HG02759 (cell line): ENCODE measurements around the gene TARBP1.
"Not testable (repeated sequence)": the region's sequence is repeated elsewhere in the genome, so short reads cannot be mapped to it uniquely, and the experiment has no call there.

Source experiments
- ATAC-seq: cut with Tn5 transposase; IDR thresholded peaks from one replicate; pipeline ENCODE4 v1.9.1; 2021; ENCODE audit warnings: mild to moderate bottlenecking, moderate library complexity; ENCODE audit not compliant: unreplicated experiment

TARBP1 gene, protein sequence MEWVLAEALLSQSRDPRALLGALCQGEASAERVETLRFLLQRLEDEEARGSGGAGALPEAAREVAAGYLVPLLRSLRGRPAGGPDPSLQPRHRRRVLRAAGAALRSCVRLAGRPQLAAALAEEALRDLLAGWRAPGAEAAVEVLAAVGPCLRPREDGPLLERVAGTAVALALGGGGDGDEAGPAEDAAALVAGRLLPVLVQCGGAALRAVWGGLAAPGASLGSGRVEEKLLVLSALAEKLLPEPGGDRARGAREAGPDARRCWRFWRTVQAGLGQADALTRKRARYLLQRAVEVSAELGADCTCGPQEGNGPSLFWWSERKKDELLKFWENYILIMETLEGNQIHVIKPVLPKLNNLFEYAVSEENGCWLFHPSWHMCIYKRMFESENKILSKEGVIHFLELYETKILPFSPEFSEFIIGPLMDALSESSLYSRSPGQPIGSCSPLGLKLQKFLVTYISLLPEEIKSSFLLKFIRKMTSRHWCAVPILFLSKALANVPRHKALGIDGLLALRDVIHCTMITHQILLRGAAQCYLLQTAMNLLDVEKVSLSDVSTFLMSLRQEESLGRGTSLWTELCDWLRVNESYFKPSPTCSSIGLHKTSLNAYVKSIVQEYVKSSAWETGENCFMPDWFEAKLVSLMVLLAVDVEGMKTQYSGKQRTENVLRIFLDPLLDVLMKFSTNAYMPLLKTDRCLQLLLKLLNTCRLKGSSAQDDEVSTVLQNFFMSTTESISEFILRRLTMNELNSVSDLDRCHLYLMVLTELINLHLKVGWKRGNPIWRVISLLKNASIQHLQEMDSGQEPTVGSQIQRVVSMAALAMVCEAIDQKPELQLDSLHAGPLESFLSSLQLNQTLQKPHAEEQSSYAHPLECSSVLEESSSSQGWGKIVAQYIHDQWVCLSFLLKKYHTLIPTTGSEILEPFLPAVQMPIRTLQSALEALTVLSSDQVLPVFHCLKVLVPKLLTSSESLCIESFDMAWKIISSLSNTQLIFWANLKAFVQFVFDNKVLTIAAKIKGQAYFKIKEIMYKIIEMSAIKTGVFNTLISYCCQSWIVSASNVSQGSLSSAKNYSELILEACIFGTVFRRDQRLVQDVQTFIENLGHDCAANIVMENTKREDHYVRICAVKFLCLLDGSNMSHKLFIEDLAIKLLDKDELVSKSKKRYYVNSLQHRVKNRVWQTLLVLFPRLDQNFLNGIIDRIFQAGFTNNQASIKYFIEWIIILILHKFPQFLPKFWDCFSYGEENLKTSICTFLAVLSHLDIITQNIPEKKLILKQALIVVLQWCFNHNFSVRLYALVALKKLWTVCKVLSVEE (N-terminal part only)

DNA sequence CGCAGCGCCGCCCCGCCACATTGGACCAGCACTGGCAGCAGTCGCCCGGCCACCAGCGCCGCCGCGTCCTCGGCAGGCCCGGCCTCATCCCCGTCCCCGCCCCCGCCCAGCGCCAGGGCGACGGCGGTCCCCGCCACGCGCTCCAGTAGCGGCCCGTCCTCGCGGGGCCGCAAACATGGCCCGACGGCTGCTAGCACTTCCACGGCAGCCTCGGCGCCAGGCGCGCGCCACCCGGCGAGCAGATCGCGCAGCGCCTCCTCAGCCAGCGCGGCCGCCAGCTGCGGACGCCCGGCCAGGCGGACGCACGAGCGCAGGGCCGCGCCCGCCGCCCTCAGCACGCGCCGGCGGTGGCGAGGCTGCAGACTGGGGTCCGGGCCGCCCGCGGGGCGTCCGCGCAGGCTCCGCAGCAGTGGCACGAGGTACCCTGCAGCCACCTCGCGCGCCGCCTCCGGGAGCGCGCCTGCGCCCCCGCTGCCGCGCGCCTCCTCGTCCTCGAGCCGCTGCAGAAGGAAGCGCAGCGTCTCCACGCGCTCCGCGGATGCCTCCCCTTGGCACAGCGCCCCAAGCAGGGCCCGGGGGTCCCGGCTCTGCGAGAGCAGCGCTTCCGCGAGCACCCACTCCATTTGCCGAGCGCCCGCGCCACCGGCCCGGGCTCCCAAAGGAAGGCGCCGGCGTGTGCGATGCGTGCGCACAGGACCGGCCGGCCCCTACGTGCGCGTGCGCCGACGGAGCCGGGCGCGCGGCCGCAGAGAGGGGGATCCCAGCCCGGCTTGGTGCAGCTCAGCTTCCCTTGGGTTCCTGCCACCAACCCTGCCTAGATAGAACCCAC lies at the start of gene TARBP1:
TARBP1 (minus strand) TSS at position 699 of the 829 bp plus-strand sequence; CDS start at position 623, 76 bp downstream.
- peak; percentile 76 for ATAC-seq

DNA sequence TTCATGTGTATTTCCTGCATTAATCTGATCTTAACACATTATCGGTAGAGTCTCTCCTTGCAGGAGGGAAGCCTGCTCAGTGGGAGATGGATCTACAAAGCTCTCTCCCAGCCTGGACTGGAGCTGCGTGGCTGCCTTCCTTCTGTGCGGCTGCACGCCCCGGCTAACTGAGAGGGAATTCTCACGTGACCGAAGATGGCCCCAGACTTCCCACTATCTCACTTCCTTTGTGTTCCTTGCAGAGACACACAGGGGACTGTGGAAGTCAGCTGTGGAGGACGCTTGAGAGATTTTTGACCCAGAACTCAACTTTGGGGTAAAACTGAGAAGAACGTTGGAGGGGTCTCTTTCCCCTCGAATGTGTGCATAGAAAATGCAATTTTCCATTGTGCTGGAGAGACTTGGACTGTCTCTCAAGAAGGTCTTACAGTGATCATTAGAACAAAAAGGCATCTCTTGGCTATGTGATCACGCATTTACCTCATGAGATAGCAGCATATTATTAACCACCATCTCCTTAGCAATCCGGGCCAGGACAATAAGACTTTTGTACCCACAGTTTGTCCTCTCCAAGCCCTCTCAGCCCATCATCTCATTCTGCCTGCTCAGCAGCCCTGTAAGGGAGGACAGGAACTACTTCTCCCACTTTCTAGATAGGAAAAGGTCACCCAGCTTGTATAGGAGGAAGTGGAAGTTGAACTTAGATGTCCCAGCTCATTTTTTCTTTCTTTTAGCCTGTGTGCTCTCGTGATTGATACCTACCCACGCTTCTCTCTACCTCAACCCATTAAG lies 49.3 kb upstream of the TARBP1 start:
- ATAC-seq, result no peak

DNA sequence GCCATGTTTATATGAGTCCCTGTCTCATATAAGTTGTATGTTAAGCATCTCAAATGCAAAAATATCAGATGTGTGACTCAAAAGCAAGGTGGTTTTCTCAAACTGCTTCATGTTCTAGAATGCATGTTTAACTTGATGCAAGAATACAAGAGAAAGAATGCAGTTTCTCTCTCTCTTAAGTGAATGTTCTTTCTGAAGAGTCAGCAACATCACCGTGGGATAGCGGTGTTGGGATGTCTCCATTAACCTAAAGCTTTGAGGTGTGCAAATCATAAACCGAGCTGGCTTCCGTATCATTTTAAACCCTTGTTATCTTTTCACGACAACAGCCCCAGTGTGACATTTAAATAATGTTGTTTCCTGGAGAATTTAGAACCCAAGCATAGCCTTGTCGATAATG lies 48.4 kb upstream of the TARBP1 start:
- no peak for ATAC-seq

DNA sequence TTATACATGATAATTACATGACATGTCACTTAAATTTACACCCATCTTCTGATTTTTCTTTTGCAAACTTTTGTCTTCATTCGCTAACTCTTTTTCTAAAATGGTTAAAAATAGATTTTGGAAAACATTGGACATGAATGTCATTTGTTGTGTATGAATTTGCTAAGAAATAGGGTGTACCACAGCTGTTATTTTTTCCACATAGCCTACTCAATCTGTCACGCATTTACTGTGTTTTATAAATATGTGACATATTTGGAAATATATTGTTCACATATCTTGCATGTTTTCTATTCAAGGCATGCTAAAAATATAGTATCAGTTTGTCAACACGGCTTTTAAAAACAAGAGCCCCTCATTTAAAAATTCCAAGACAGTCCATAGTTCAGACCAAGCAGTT lies 47.9 kb upstream of the TARBP1 start:
- no peak for ATAC-seq

DNA sequence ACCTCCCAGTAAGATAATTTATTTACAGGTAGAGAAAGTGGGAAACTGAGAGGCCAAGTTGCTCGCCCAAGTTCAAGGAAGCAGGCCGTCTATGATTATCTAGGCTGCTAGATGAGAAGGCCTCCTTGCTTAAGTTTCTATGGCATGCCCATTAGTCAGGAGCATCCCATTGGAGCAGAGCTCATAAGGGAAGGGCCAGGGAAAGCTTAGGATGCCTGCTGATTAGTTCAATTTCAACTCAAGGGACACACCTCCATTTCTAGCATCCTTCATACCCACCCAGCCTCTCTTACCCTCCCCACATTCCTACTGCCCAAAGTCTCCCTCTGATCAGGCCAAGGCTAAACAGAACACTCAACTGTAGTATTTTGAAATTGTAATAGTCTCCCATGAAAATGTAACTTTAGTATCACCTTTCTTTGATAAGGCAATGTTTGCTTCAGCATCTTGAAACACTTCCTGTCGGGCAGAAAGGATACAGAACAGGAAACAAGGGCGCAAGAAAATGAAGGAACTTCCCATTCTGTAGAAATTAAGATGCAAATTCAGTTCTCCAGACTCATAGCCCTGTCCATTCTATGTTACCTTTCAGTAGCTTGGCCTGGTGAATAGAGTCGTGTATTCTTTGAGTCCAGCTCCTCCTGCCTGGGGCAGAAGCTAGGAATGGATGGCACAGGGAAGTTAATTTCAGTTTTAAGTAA lies 46.3 kb upstream of the TARBP1 start:
- no peak for ATAC-seq

DNA sequence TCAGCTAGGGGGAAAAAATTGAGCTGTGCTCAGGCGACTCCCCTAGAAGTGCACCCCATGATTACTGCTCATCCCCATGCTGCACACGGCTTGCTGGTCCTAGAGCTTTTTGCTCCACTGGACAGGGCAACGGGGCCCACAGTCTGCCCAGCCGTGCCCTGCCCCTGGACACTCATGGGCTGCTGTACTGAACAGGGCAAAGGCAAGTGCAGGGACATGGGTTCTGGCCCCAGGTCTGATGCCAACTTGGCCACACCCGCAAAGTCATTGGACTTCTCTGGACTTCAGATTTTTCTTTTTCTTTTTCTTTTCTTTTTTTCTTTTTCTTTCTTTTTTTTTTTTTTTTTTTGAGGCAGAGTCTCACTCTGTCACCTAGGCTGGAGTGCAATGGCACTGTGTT lies 42.9 kb upstream of the TARBP1 start:
- ATAC-seq, result no peak

DNA sequence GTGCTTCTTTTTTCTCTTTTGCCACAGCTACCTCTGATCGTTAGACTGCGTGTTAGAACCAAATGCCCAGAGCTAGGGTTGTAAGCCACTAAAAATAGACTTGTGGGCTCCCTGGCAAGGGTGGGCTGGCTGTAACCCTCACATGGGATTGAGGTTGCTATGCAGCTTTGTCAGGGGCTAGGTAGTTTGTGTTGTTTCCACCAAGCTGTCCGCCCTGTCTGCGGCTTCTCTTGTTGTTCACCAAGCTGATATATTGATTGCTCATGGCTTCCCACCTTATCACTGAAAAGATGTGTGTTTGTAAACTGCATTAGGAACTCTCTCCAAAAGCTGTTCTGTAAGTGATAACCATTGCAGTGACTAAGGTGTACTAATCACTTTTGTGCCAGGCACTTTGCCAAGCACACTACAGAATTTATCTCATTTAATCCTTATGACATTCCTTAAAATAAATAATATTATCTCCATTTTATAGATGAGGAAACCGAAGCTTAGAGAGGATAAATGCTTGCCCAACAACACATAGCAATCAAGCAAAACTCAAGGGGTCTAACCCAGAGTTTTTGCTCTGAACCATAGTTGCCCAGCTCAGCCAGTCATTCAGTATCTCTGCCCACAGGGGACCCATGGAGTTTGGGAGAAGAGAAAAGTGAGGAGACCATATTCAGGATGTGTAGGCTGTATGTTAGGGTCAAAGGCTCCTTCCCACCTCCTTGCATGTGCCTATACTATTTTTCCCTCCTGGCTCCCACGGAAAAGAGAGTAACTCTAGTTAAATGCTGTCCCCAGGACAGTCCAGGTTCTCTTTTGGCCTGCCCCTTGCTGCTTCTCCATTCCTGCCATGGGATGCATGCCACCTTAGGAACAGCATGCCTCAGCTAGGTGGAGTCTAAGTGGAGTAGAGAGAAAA lies 42.2 kb upstream of the TARBP1 start:
- no peak for ATAC-seq

DNA sequence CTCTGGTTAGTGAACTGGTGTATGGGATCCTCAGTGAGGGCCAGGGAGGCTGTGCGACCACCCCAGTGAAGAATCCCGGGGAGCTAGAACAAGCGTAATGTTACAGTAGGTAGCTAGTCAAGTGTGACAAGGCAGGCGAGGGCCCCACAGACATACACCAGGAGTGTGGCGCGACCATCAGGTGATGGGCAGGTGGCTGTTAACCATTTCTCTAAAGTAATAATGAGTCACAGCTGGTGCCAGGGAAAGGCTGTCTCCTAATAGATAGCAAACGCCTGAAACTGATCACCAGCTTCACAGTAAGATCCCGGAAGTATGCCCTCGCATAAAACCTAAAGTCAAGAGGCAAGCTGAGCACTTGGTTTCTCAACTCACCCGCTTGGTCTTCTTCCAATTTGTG lies 40.5 kb upstream of the TARBP1 start:
- ATAC-seq, result no peak

DNA sequence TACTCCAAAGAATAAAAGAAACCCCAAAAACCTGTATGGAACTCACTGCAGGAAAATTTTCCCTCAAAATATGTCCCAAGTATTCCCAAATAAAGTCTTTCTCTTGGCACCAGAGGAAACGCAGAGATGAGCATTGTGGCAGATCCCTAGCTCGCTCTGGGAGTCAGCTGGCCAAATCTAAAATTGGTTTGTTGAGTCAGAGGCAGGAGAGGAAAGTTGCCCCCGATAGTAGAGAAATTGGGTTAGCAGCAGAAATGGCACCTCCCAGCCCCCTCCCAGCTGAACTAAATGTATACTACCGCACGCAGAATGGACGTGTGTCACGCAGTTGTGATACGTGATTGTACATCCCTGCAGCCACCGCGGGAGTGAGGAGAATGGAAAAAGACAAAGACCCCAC lies 39.9 kb upstream of the TARBP1 start:
- ATAC-seq, result no peak

DNA sequence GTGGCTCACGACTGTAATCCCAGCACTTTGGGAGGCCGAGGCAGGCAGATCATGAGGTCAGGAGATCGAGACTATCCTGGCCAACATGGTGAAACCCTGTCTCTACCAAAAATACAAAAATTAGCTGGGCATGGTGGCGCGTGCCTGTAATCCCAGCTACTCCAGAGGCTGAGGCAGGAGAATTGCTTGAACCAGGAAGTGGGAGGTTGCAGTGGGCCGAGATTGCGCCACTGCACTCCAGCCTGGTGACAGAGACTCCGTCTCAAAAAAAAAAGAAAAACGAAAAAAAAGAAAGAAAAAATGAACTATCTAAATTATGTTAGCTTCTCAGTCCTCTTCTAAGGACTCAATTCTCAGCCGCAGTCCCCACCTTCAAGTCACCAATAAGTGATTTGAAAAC lies 39.1 kb upstream of the TARBP1 start:
- not testable (repeated sequence) for ATAC-seq

DNA sequence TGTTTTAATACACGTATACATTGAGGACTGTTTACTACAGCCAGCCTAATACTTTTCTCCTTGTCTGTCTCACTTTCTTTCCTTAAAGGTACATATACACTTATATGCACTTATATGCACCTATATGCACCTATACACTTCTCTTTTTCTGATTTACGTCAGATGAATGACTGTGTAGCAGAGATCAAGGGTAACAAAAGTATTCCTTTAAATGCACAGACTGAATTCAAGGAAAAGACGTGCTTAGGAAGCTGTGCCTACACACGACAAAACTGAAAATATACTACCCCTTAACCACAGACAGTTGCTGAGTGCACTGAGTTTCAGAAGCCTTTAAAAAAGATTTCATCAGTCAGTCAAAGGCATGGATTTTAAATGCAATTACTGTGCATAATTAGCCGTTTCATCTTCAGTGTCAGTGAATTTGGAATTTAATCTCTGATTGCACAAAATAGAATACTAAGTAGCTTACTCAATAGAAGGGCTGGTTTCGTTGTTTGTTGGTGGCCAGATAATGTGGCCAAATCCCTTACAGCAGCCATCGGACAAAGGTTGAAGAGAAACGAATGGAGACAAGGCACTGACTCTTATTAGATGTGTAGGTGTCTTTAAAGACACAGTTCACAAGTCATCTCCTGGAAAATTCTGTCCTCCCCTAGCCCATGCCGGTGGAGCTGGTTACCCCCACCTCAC lies 38.3 kb upstream of the TARBP1 start:
- ATAC-seq, result no peak

DNA sequence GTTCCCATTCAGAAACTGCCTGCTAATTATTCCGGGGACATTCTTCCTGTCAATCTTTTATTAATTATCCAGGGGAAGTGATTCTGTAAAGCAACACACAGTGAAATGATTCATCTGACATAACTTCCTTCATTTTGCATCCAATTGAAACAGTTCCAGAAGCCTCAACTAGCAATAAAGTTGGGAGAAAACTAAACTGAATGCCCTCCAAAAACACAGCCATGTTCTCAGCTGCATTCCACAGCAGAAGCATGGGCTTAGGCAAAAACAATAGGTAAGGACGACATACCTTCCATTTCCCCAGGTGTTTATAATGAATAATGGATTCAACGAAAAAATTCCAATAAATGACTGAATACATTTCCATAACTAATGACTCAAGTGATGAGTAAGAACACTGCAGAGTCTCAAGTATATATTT lies 36.9 kb upstream of the TARBP1 start:
- no peak for ATAC-seq

DNA sequence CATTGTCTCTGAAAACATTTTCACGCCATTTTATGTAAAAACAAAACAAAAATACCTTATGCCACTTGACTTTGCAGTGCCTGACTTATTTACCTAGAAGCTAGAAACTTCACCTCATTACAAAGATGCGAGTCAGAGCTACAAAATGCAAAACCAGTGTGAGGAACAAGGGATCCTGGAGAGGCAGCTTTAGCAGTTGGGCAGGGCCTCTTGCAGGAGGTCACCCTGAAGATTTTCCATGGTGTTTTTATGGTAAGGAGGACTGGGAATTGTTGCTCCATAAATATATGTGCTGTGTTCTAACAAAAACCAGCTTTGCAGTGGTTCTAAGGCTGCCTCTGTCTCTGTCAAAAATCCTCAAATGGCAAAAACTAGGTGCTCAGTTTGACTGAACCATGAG lies 36.4 kb upstream of the TARBP1 start:
- ATAC-seq, result no peak

DNA sequence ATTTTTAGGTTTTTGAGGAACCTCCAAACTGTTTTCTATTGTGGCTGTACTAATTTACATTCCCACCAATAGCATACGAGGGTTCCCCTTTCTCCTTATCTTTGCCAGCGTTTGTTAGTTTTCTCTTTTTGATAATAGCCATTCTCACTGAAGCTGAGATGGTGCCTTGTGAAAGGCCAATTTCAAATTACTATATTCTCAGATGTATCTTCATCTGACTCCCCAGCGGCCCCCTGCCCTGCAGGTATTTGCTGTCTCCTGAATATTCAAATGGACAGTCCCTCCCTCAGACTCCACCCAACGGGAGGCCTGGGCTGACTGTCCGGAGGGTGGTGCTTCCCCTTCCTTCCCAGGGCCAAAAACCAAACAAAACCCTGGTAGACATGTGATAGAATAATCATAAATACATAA lies 33.5 kb upstream of the TARBP1 start:
- no peak for ATAC-seq

DNA sequence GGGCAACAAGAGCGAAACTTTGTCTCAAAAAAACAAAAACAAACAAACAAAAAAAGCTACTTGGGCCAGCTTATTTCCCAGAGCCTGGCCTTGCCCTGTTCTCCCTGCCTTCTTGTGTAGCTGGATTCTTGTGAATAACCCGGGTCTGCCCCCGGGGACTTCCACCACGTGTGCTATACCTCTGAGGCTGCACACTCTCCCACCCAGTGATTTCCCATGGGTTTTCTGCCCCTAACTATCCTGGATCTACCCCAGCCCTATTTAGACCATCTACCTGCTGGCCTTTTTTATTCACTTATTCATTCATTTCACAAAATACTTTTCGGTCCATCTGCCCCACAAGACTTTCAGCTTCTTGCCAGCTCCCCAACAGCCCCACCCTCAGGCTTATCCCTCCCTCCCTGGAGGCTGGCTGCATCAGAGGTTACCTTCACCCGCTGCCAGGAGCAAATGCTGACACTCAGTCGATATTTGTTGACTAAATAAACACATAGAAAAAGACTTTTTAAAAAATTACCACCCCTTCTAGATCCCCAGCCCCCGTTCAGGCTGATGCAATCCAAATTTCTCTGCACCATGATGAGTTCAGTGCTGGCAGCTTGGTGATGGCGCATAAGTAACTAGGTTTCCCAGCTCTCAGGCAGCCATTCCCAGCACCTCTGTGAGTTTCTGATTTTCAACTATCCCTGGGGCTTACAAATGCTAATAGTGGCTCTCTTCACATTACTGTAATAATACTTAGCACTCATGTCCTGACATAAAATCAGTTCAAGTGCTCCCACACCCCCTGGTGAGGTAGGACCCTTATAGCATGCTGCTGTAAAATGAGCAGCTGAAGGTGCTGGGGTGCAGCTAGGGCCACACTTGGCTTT lies 30.7 kb upstream of the TARBP1 start:
- ATAC-seq, result no peak
